K562 (cell line): ENCODE data around the gene NRCAM. TPM values are rescaled to one million over a fixed set of nuclear protein-coding genes. Genes with fewer than 3 reads are reported as not detected.

Experiments
- ATAC-seq: fragments of 200-7000 bp; cut with Tn5 transposase; 3 replicates; pipeline ENCODE4 v1.9.1; 2020; ENCODE audit warnings: moderate library complexity
- BruUV-seq: library from RNA; stranded (reverse); fragments of 400-500 nt; replicated peaks from 2 replicates; lab custom pipeline; 2021; lab: Mats Ljungman, UMichigan
- CTCF ChIA-PET: fragments of 300-600 bp; formaldehyde crosslinking; extraction: SDS; loops from one replicate; lab custom pipeline; 2021; ENCODE audit warnings: low intra/inter-chr PET ratio; lab: Yijun Ruan, JAX
- POLR2A ChIA-PET: fragments of 300-600, 350-650 bp; sonication (Branson Sonifier 250); formaldehyde crosslinking; extraction: SDS; loops from one replicate; lab custom pipeline; 2021; ENCODE audit warnings: antibody characterized with exemption, inconsistent platforms; lab: Yijun Ruan, JAX
- DNase-seq, 4 experiments: peaks; one replicate each; pipeline versions ENCODE4 v3.0.0 to v3.0.0-alpha.2; 2011 to 2018; ENCODE audit warnings: low spot score in 3 of 4, mixed read lengths in 3 of 4; ENCODE audit errors: extremely low read depth in 1 of 4
- FAIRE-seq: peaks from 2 replicates; lab custom pipeline; 2011; peaks lifted over from hg19 to GRCh38; lab: Jason Lieb, UNC
- H2AFZ ChIP-seq: 2 replicates; pipeline ENCODE4 v1.6.0; 2011; ENCODE audit warnings: low read depth, low read length, control low read depth, inconsistent platforms
- H3K27ac ChIP-seq: fragments of 200-600 bp; 3 replicates; pipeline ENCODE4 v1.8.0; 2011; ENCODE audit warnings: low read depth, mild to moderate bottlenecking, control low read depth, inconsistent platforms, low read length, moderate library complexity, mixed read lengths; ENCODE audit errors: extremely low read depth
- H3K27me3 ChIP-seq, 2 experiments: fragments of 300-600 bp in 1 of 2; 2 replicates in 1 of 2; 3 replicates in 1 of 2; pipeline versions ENCODE4 v1.6.0 to v1.8.0; 2011; ENCODE audit warnings: inconsistent platforms in 2 of 2, low read length in 2 of 2, mild to moderate bottlenecking in 1 of 2, mixed read lengths in 1 of 2, moderate library complexity in 1 of 2; ENCODE audit not compliant: control insufficient read depth in 2 of 2, insufficient read depth in 2 of 2
- H3K36me3 ChIP-seq: fragments of 300-600 bp; 3 replicates; pipeline ENCODE4 v1.8.0; 2011; ENCODE audit warnings: mild to moderate bottlenecking, low read length, inconsistent platforms; ENCODE audit not compliant: control insufficient read depth, insufficient read depth
- H3K4me1 ChIP-seq, 2 experiments: fragments of 200-600 bp in 1 of 2; replicated peaks in 1 of 2; 2 replicates in 1 of 2; 3 replicates in 1 of 2; pipeline versions ENCODE4 v1.5.1 to v1.8.0; 2011; ENCODE audit warnings: inconsistent platforms in 2 of 2, low read length in 2 of 2, mild to moderate bottlenecking in 1 of 2, mixed read lengths in 1 of 2, moderate library complexity in 1 of 2; ENCODE audit not compliant: control insufficient read depth in 2 of 2, insufficient read depth in 2 of 2
- H3K4me2 ChIP-seq: 2 replicates; pipeline ENCODE4 v1.6.1; 2011; ENCODE audit warnings: low read length, control low read depth, inconsistent platforms, mixed read lengths; ENCODE audit not compliant: insufficient read depth
- H3K4me3 ChIP-seq: fragments of 200-600 bp; sonication (generic), shearing (Covaris generic); 2 replicates; pipeline ENCODE4 v1.5.1; 2016; ENCODE audit warnings: control low read depth, inconsistent platforms
- H3K79me2 ChIP-seq: fragments of 200-600 bp; 3 replicates; pipeline ENCODE4 v1.8.0; 2011; ENCODE audit warnings: low read length, inconsistent platforms; ENCODE audit not compliant: control insufficient read depth, insufficient read depth
- H3K9ac ChIP-seq, 2 experiments: 2 replicates each; pipeline versions ENCODE4 v1.6.0 to v1.6.1; 2011; ENCODE audit warnings: low read depth in 2 of 2, low read length in 2 of 2, control low read depth in 1 of 2, inconsistent platforms in 1 of 2, mild to moderate bottlenecking in 1 of 2, mixed read lengths in 1 of 2; ENCODE audit not compliant: insufficient read depth in 1 of 2
- H3K9me1 ChIP-seq: one replicate; pipeline ENCODE4 v1.6.0; 2011; ENCODE audit warnings: inconsistent platforms, mild to moderate bottlenecking, low read length, moderate library complexity; ENCODE audit not compliant: control insufficient read depth, insufficient read depth
- H3K9me3 ChIP-seq: replicated peaks from 2 replicates; pipeline ENCODE4 v1.5.1; 2011; ENCODE audit warnings: low read depth, low read length, inconsistent platforms; ENCODE audit not compliant: control insufficient read depth, insufficient read depth
- H4K20me1 ChIP-seq: replicated peaks from 2 replicates; pipeline ENCODE4 v1.6.1; 2011; ENCODE audit warnings: low read length, inconsistent platforms, mixed read lengths; ENCODE audit not compliant: control insufficient read depth, insufficient read depth
- ATF7 ChIP-seq: fragments of 450-650 bp; IDR thresholded peaks from 2 replicates; pipeline ENCODE4 v1.7.1; 2014; ENCODE audit warnings: mild to moderate bottlenecking, moderate library complexity
- GTF2E2 ChIP-seq: fragments of 200-800 bp; sonication (Bioruptor generic); IDR thresholded peaks from 2 replicates; pipeline ENCODE4 v1.6.1; 2016; ENCODE audit warnings: missing genetic modification characterization, missing compliant biosample characterization
- PBX2 ChIP-seq, 2 experiments: IDR thresholded peaks in 1 of 2; conservative IDR thresholded peaks in 1 of 2; 2 replicates each; pipeline ENCODE4 v1.6.1; 2016; ENCODE audit warnings: low read depth in 2 of 2, mild to moderate bottlenecking in 1 of 2, missing compliant biosample characterization in 1 of 2, missing genetic modification characterization in 1 of 2, moderate library complexity in 1 of 2
- ZNF707 ChIP-seq: fragments of 250-450 bp; sonication (Bioruptor Pico); conservative IDR thresholded peaks from 2 replicates; pipeline ENCODE4 v1.8.0; 2022; ENCODE audit warnings: inconsistent platforms, mild to moderate bottlenecking, moderate library complexity
- WGBS: fragments of 100-300 bp; shearing (Covaris generic); methylation state at CpG from one replicate; pipeline ENCODE4 v1.1.6; 2016; ENCODE audit warnings: low coverage, mixed read lengths; ENCODE audit not compliant: insufficient coverage; ENCODE audit errors: missing lambda C conversion rate; 5-methylcytosine and 5-hydroxymethylcytosine counted together
- in situ Hi-C: fragments of 300-500 bp; cut with MboI; formaldehyde crosslinking; loops from 4 replicates; pipeline ENCODE4 v1.15.0; 2018; ENCODE audit warnings: inconsistent platforms, mixed read lengths
- intact Hi-C: fragments of 100-400 bp; cut with micrococcal nuclease; formaldehyde crosslinking; loops from 2 replicates; pipeline ENCODE4 v1.14.2; 2022
- polyA plus RNA-seq, 8 experiments: library from polyadenylated mRNA; depleted of rRNA in 4 of 8; stranded (reverse) in 5 of 8; unstranded in 3 of 8; fragments of >200 nt; fragmentation: Nextera tagmentation in 2 of 8; fragmentation: Illumina TruSeq in 1 of 8; extraction: Ambion mirVana in 2 of 8; extraction: Trizol in 1 of 8; gene quantifications; 2 replicates each; pipeline versions ENCODE4 v1.2.1 to v1.2.3, GENCODE V29; 2011 to 2014; ENCODE audit warnings: inconsistent platforms in 1 of 8, missing spikeins in 1 of 8
- total RNA-seq, 7 experiments: library from RNA; depleted of rRNA in 6 of 7; stranded (reverse); fragments of >200 nt in 6 of 7; fragmentation: Illumina TruSeq in 2 of 7; extraction: Trizol in 2 of 7; gene quantifications; 2 replicates each; pipeline versions ENCODE4 v1.2.1 to v1.2.3, GENCODE V29; 2011 to 2021; ENCODE audit warnings: low replicate concordance in 1 of 7

The NRCAM gene
- total and polyA plus RNA-seq, 9 of the 15 experiments (the other 6 are each of a cell fraction or from before 2014, with no cell fraction given) = 0.03 to 0.54 (median 0.12) TPM; not detected in 1

DNA sequence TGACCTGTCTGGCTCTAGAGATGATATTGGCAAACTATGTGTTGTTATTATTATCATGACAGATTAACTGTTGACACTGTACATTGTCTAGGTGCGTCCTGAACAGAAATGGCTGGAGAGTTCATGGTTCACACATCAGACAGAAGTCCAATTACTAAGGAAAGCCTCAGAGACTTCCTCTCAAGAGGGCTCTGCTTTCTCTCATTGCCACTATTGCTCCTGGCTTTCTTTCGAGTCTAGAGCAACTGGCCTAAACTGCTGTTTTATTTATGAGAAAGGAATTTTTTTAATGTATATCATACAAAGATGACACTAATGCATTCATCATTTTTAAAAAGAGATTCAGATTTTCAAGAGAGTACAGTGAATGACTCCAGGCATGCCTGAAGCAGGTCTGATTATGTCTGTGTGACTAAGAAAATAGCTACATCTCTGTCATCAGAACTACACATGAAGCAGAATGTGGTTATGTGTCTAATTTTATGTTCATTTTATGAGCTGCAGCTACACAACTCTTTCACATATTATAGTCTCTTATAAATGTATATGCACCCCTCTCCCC lies 30.4 kb downstream of the NRCAM start (continued):
- TF ChIP-seq ATF7 (no peak), PBX2 (CRISPR knock-in tag; IDR thresholded peaks at IDR 0.05; ENCODE audit: low read depth) (no peak), PBX2 (tag; conservative IDR thresholded peaks at IDR 0.05; ENCODE audit: low read depth) (no peak)
- TF ChIP-seq, all 486 proteins: peak for 0

GRCh38 chr7:108424013-108424412 lies 32.2 kb downstream of the NRCAM start:
- Histone ChIP-seq H3K9me3 (no peaks in the 10 kb centered on the region), H4K20me1 (no peaks in the 10 kb centered on the region), H3K36me3 (no peaks in the 10 kb centered on the region)
- in situ Hi-C loops = no loop called here
- BruUV-seq = no TSS peak
- TF ChIP-seq GTF2E2 (no peak), ZNF707 (peak; percentile 65)
- TF ChIP-seq, all 486 proteins: peak for 1
- peaks cover under 1 to 7% of the 10 kb centered on the region in 2 experiments; a peak in 3 of 5 replicates for H3K27me3 ChIP-seq
- H3K9me1 ChIP-seq = no peaks in the 10 kb centered on the region
- H3K27ac ChIP-seq = no peak overlapping the region
- H3K4me1 ChIP-seq = no peaks in the 10 kb centered on the region; a peak in 1 of 5 replicates
- no peaks in the 10 kb centered on the region for H3K79me2 ChIP-seq
- H2AFZ ChIP-seq = no peak overlapping the region
- DNase-seq (no peak), ATAC-seq (peak; percentile 29; the same call in 1 of the 3 replicates), FAIRE-seq (no peak)
- H3K4me2 ChIP-seq = no peak overlapping the region
- H3K4me3 ChIP-seq = no peak overlapping the region
- ChIA-PET POLR2A (interaction anchor here (0.6 to 1.8 kb wide), 3 partner anchors 12 to 469 kb away, joined by 3 to 4 read pairs (median 3); no protein-coding TSS in a partner anchor), CTCF (no interaction called here)
- H3K9ac ChIP-seq = no peak overlapping the region
- intact Hi-C loops = no loop called here
- 3% methylated on average over 4 of the region's 4 CpGs for WGBS
